CD4-positive, alpha-beta T cell treated with Interleukin-1 beta for 1 hour (primary cell): Measurements from ENCODE around the gene TENT5A.
"Not testable (repeated sequence)": the region's sequence is repeated elsewhere in the genome, so short reads cannot be mapped to it uniquely, and the experiment has no call there.

Experiments
- DNase-seq, 2 donors: peaks; one replicate each; pipeline ENCODE4 v3.0.0-alpha.2; 2020 to 2022

Gene TENT5A

GRCh38 chr6:81752084-81752920 is at the start of gene TENT5A:
Gene TENT5A, minus strand, starts transcription at chr6:81752681. Its CDS starts 540 bp downstream, at chr6:81752141.
- DNase-seq: peak; percentile 85 to 90

- no peak for DNase-seq
Observed at GRCh38 chr6:81801489-81801888, 49.0 kb upstream of the TENT5A start.

GRCh38 chr6:81800666-81801065 is 48.2 kb upstream of the TENT5A start:
- no peak for DNase-seq

GRCh38 chr6:81799323-81799722 is 46.8 kb upstream of the TENT5A start:
- DNase-seq: no peak

GRCh38 chr6:81797591-81797990 is 45.1 kb upstream of the TENT5A start:
- no peak for DNase-seq

GRCh38 chr6:81795890-81796289 is 43.4 kb upstream of the TENT5A start:
- DNase-seq: no peak

- DNase-seq: no peak
Observed at GRCh38 chr6:81793821-81794475, 41.5 kb upstream of the TENT5A start.

- no peak for DNase-seq
Observed at GRCh38 chr6:81792826-81793225, 40.3 kb upstream of the TENT5A start.

- DNase-seq: no peak
Observed at GRCh38 chr6:81791756-81792155, 39.3 kb upstream of the TENT5A start.

- DNase-seq: no peak
Observed at GRCh38 chr6:81790034-81790433, 37.6 kb upstream of the TENT5A start.

- DNase-seq: no peak
Observed at GRCh38 chr6:81789291-81789690, 36.8 kb upstream of the TENT5A start.

- DNase-seq: no peak
Observed at GRCh38 chr6:81788748-81789147, 36.3 kb upstream of the TENT5A start.

- DNase-seq: no peak
Observed at GRCh38 chr6:81787313-81788068, 35.0 kb upstream of the TENT5A start.

GRCh38 chr6:81786150-81786549 is 33.7 kb upstream of the TENT5A start:
- DNase-seq: no peak

GRCh38 chr6:81785377-81785776 is 32.9 kb upstream of the TENT5A start:
- DNase-seq: no peak

GRCh38 chr6:81783893-81784292 is 31.4 kb upstream of the TENT5A start:
- DNase-seq: no peak

- DNase-seq: no peak
Observed at GRCh38 chr6:81781624-81782023, 29.1 kb upstream of the TENT5A start.

- no peak for DNase-seq
Observed at GRCh38 chr6:81777586-81778268, 25.2 kb upstream of the TENT5A start.

GRCh38 chr6:81776219-81776618 is 23.7 kb upstream of the TENT5A start:
- DNase-seq: not testable (repeated sequence)

- no peak for DNase-seq
Observed at GRCh38 chr6:81774542-81774941, 22.1 kb upstream of the TENT5A start.

GRCh38 chr6:81773887-81774286 is 21.4 kb upstream of the TENT5A start:
- no peak for DNase-seq

- DNase-seq: no peak
Observed at GRCh38 chr6:81772741-81773140, 20.3 kb upstream of the TENT5A start.

GRCh38 chr6:81771097-81771496 is 18.6 kb upstream of the TENT5A start:
- DNase-seq: no peak
